A673 (cell line): Measurements from ENCODE around the gene MYH4. TPM values are rescaled to one million over a fixed set of nuclear protein-coding genes. Genes with fewer than 3 reads are reported as not detected.

Source experiments
- BruUV-seq: library from RNA; stranded (reverse); fragments of 400-500 nt; replicated peaks from 2 replicates; lab custom pipeline; 2021; lab: Mats Ljungman, UMichigan
- CTCF ChIA-PET: fragments of 300-600 bp; sonication (Branson Sonifier 250); formaldehyde crosslinking; loops from one replicate; lab custom pipeline; 2022; ENCODE audit warnings: antibody characterized with exemption; lab: Charles Lee
- POLR2A ChIA-PET: fragments of 300-600 bp; sonication (Branson Sonifier 250); formaldehyde crosslinking; loops from one replicate; lab custom pipeline; 2022; ENCODE audit warnings: antibody characterized with exemption; ENCODE audit not compliant: low non-redundant PET; lab: Charles Lee
- DNase-seq: peaks from one replicate; pipeline ENCODE4 v3.0.0-alpha.2; 2015; ENCODE audit warnings: low spot score
- H3K27ac ChIP-seq: fragments of 200-600 bp; sonication (generic); 2 replicates; pipeline ENCODE4 v1.5.1; 2016; ENCODE audit warnings: mixed run types, low read depth, mild to moderate bottlenecking, mixed read lengths, antibody characterized with exemption, low read length; ENCODE audit not compliant: poor library complexity, severe bottlenecking
- H3K27me3 ChIP-seq: fragments of 200-600 bp; sonication (generic); replicated peaks from 2 replicates; pipeline ENCODE4 v1.6.1; 2017; ENCODE audit warnings: mixed run types, low read depth, mild to moderate bottlenecking, mixed read lengths, antibody characterized with exemption, low read length; ENCODE audit not compliant: insufficient read depth, poor library complexity
- H3K36me3 ChIP-seq: fragments of 200-600 bp; sonication (generic); 2 replicates; pipeline ENCODE4 v1.6.1; 2016; ENCODE audit warnings: mixed run types, mild to moderate bottlenecking, mixed read lengths, antibody characterized with exemption, low read length; ENCODE audit not compliant: insufficient read depth, poor library complexity, severe bottlenecking
- H3K4me1 ChIP-seq: fragments of 200-600 bp; sonication (generic); 2 replicates; pipeline ENCODE4 v1.6.1; 2017; ENCODE audit warnings: mixed run types, mild to moderate bottlenecking, mixed read lengths, antibody characterized with exemption, low read length; ENCODE audit not compliant: insufficient read depth, poor library complexity, severe bottlenecking
- H3K4me3 ChIP-seq: fragments of 200-600 bp; sonication (generic); 2 replicates; pipeline ENCODE4 v1.5.1; 2016; ENCODE audit warnings: low read depth, mixed run types, mild to moderate bottlenecking, mixed read lengths, low read length; ENCODE audit not compliant: poor library complexity, severe bottlenecking
- H3K9me3 ChIP-seq: fragments of 200-600 bp; sonication (generic); 2 replicates; pipeline ENCODE4 v1.6.1; 2016; ENCODE audit warnings: mixed run types, low read depth, mild to moderate bottlenecking, mixed read lengths, antibody characterized with exemption, low read length; ENCODE audit not compliant: poor library complexity, severe bottlenecking
- CTCF ChIP-seq: fragments of 300-800, 200-600 bp; sonication (generic); conservative IDR thresholded peaks from 2 replicates; pipeline ENCODE4 v1.5.1; 2017; ENCODE audit warnings: low read depth, mild to moderate bottlenecking, antibody characterized with exemption, low read length, moderate library complexity, mixed read lengths
- EZH2 ChIP-seq: fragments of 200-600 bp; sonication (generic); IDR thresholded peaks from 2 replicates; pipeline ENCODE4 v1.6.1; 2017; ENCODE audit warnings: borderline replicate concordance, low read depth, mild to moderate bottlenecking, mixed read lengths, antibody characterized with exemption, low read length; ENCODE audit not compliant: poor library complexity, severe bottlenecking
- intact Hi-C: fragments of 100-400 bp; cut with micrococcal nuclease; formaldehyde crosslinking; loops from one replicate; pipeline ENCODE4 v1.10.0; 2022; ENCODE audit not compliant: unreplicated experiment
- total RNA-seq: library from RNA; stranded (reverse); gene quantifications from 2 replicates; pipeline ENCODE4 v1.2.3, GENCODE V29; 2021

Gene MYH4
- total RNA-seq, 1 experiment from 2014 or later = 0.15 TPM

- Histone ChIP-seq H3K27ac (no peak overlapping the region), H3K4me1 (no peaks in the 10 kb centered on the region), H3K36me3 (no peaks in the 10 kb centered on the region), H3K9me3 (no peaks in the 10 kb centered on the region), H3K27me3 (no peaks in the 10 kb centered on the region), H3K4me3 (no peak overlapping the region)
- CTCF ChIA-PET = no interaction called here
- DNase-seq = peak; percentile 59
- TF ChIP-seq EZH2 = no peak
- TF ChIP-seq CTCF = no peak
- intact Hi-C loops = no loop called here
- BruUV-seq = no TSS peak
- POLR2A ChIA-PET = interaction anchor here (0.6 kb wide), 1 partner anchor 1788 kb away, joined by 3 read pairs; no protein-coding TSS in a partner anchor
These were observed 34.3 kb downstream of the MYH4 start for GRCh38 chr17:10435096-10435495.

GRCh38 chr17:10429421-10430045 is 39.8 kb downstream of the MYH4 start:
- H3K4me1 ChIP-seq = no peaks in the 10 kb centered on the region
- no peak for DNase-seq
- H3K27me3 ChIP-seq = no peaks in the 10 kb centered on the region
- BruUV-seq = no TSS peak
- H3K9me3 ChIP-seq = no peaks in the 10 kb centered on the region
- H3K27ac ChIP-seq = no peak overlapping the region
- no peak overlapping the region for H3K4me3 ChIP-seq
- CTCF ChIA-PET = no interaction called here
- POLR2A ChIA-PET = no interaction called here
- H3K36me3 ChIP-seq = no peaks in the 10 kb centered on the region
- TF ChIP-seq CTCF = no peak
- TF ChIP-seq EZH2 = no peak
- intact Hi-C loops = no loop called here

- Histone ChIP-seq H3K9me3 (no peaks in the 10 kb centered on the region), H3K27ac (no peak overlapping the region), H3K4me1 (no peaks in the 10 kb centered on the region), H3K4me3 (no peak overlapping the region), H3K36me3 (no peaks in the 10 kb centered on the region), H3K27me3 (no peaks in the 10 kb centered on the region)
- TF ChIP-seq CTCF (no peak), EZH2 (no peak)
- no TSS peak for BruUV-seq
- DNase-seq = no peak
- POLR2A ChIA-PET = no interaction called here
- intact Hi-C loops = no loop called here
- CTCF ChIA-PET = no interaction called here
These were observed 40.6 kb downstream of the MYH4 start for GRCh38 chr17:10428781-10429180.
